Liver (tissue), 9 donors: ENCODE results near the gene VAV3. TPM values are rescaled to one million over a fixed set of nuclear protein-coding genes. Genes with fewer than 3 reads are reported as not detected.

Experiments
- DNase-seq: peaks from one replicate; pipeline ENCODE4 v3.0.0-alpha.2; 2017; ENCODE audit warnings: low spot score
- H3K27ac ChIP-seq, 2 donors: one replicate each; pipeline ENCODE4 v1.7.0; 2013; ENCODE audit warnings: inconsistent platforms in 2 of 2, low read length in 2 of 2, control low read depth in 1 of 2, low read depth in 1 of 2, mild to moderate bottlenecking in 1 of 2
- H3K27me3 ChIP-seq, 4 donors: one replicate each; pipeline versions ENCODE4 v1.6.1 to v1.7.0; 2013; ENCODE audit warnings: low read length in 3 of 4, inconsistent platforms in 1 of 4, mild to moderate bottlenecking in 1 of 4, moderate library complexity in 1 of 4; ENCODE audit not compliant: control insufficient read depth in 4 of 4, insufficient read depth in 4 of 4
- H3K36me3 ChIP-seq, 4 donors: one replicate each; pipeline versions ENCODE4 v1.6.1 to v1.7.0; 2013; ENCODE audit warnings: low read length in 3 of 4, mild to moderate bottlenecking in 3 of 4, low read depth in 1 of 4, moderate library complexity in 1 of 4; ENCODE audit not compliant: control insufficient read depth in 4 of 4, insufficient read depth in 3 of 4
- H3K4me1 ChIP-seq, 4 donors: one replicate each; pipeline versions ENCODE4 v1.6.1 to v1.7.0; 2013; ENCODE audit warnings: low read length in 3 of 4, mild to moderate bottlenecking in 3 of 4, moderate library complexity in 1 of 4; ENCODE audit not compliant: control insufficient read depth in 4 of 4, insufficient read depth in 4 of 4
- H3K4me3 ChIP-seq, 3 donors: one replicate each; pipeline versions ENCODE4 v1.6.1 to v1.7.0; 2013; ENCODE audit warnings: low read length in 3 of 3, control low read depth in 1 of 3, low read depth in 1 of 3, mild to moderate bottlenecking in 1 of 3
- H3K9ac ChIP-seq, 2 donors: one replicate each; pipeline ENCODE4 v1.7.0; 2013; ENCODE audit warnings: low read length in 2 of 2, mild to moderate bottlenecking in 2 of 2, moderate library complexity in 2 of 2, control low read depth in 1 of 2, low read depth in 1 of 2
- H3K9me3 ChIP-seq, 4 donors: one replicate each; pipeline versions ENCODE4 v1.6.1 to v1.7.0; 2013; ENCODE audit warnings: low read length in 3 of 4; ENCODE audit not compliant: control insufficient read depth in 4 of 4
- EGR1 ChIP-seq, 2 donors: IDR thresholded peaks; 2 replicates each; pipeline ENCODE4 v1.6.1; 2016 to 2018; ENCODE audit warnings: antibody characterized with exemption in 2 of 2, low read depth in 2 of 2
- FOXA1 ChIP-seq: IDR thresholded peaks from 2 replicates; pipeline ENCODE4 v1.6.1; 2016; ENCODE audit warnings: antibody characterized with exemption
- FOXA2 ChIP-seq: IDR thresholded peaks from 2 replicates; pipeline ENCODE4 v1.6.1; 2016; ENCODE audit warnings: antibody characterized with exemption
- GABPA ChIP-seq, 2 donors: IDR thresholded peaks in 1 of 2; conservative IDR thresholded peaks in 1 of 2; 2 replicates each; pipeline ENCODE4 v1.6.1; 2016; ENCODE audit warnings: antibody characterized with exemption in 2 of 2, mild to moderate bottlenecking in 1 of 2, moderate library complexity in 1 of 2
- HNF4A ChIP-seq, 2 donors: conservative IDR thresholded peaks; 2 replicates each; pipeline ENCODE4 v1.6.1; 2016; ENCODE audit warnings: antibody characterized with exemption in 2 of 2, mild to moderate bottlenecking in 2 of 2
- HNF4G ChIP-seq: IDR thresholded peaks from 2 replicates; pipeline ENCODE4 v1.6.1; 2016; ENCODE audit warnings: antibody characterized with exemption
- JUND ChIP-seq, 2 donors: IDR thresholded peaks; 2 replicates each; pipeline ENCODE4 v1.6.1; 2016; ENCODE audit warnings: antibody characterized with exemption in 2 of 2
- NR2F2 ChIP-seq: IDR thresholded peaks from 2 replicates; pipeline ENCODE4 v1.6.1; 2016; ENCODE audit warnings: antibody characterized with exemption
- RAD21 ChIP-seq, 2 donors: IDR thresholded peaks; 2 replicates each; pipeline ENCODE4 v1.6.1; 2016; ENCODE audit warnings: antibody characterized with exemption in 2 of 2, mild to moderate bottlenecking in 2 of 2
- RXRA ChIP-seq, 2 donors: IDR thresholded peaks; 2 replicates each; pipeline ENCODE4 v1.6.1; 2017 to 2018; ENCODE audit warnings: antibody characterized with exemption in 2 of 2, mild to moderate bottlenecking in 1 of 2
- SP1 ChIP-seq: IDR thresholded peaks from 2 replicates; pipeline ENCODE4 v1.6.1; 2018; ENCODE audit warnings: antibody characterized with exemption, mild to moderate bottlenecking
- TAF1 ChIP-seq: conservative IDR thresholded peaks from 2 replicates; pipeline ENCODE4 v1.6.1; 2016; ENCODE audit warnings: antibody characterized with exemption, mild to moderate bottlenecking
- YY1 ChIP-seq: IDR thresholded peaks from 2 replicates; pipeline ENCODE4 v1.6.1; 2016; ENCODE audit warnings: antibody characterized with exemption, mild to moderate bottlenecking
- WGBS: extraction: QIAGEN DNeasy Blood & Tissue Kit; methylation state at CpG from one replicate; pipeline ENCODE4 v1.1.7; 2013; 5-methylcytosine and 5-hydroxymethylcytosine counted together
- polyA plus RNA-seq, 2 donors: library from polyadenylated mRNA; stranded (reverse) in 1 of 2; unstranded in 1 of 2; fragments of 200-250 nt in 1 of 2; fragments of >200 nt in 1 of 2; fragmentation: Nextera tagmentation in 1 of 2; extraction: Ambion mirVana in 1 of 2; gene quantifications; one replicate each; pipeline versions ENCODE4 v1.2.1 to v1.2.3, GENCODE V29; 2013 to 2015
- total RNA-seq, 2 donors: library from RNA; depleted of rRNA; stranded (reverse); fragments of >200 nt; gene quantifications; one replicate each; pipeline ENCODE4 v1.2.3, GENCODE V29; 2014
- TF ChIP-seq, protein P1 (sequence below): IDR thresholded peaks from 2 replicates; pipeline ENCODE4 v1.6.1; 2016; ENCODE audit warnings: antibody characterized with exemption
- TF ChIP-seq, protein P2 (sequence below): fragments of 150-350 bp; IDR thresholded peaks from 2 replicates; pipeline ENCODE4 v1.5.1; 2017; ENCODE audit warnings: improper control_type of control experiment, low read depth, low read length; ENCODE audit not compliant: missing input control
- TF ChIP-seq, protein P3 (sequence below): IDR thresholded peaks from 2 replicates; pipeline ENCODE4 v1.6.1; 2016; ENCODE audit warnings: antibody characterized with exemption, mild to moderate bottlenecking
- TF ChIP-seq, protein P4 (sequence below): IDR thresholded peaks from 2 replicates; pipeline ENCODE4 v1.6.1; 2016; ENCODE audit warnings: antibody characterized with exemption
- TF ChIP-seq, protein P5 (sequence below): IDR thresholded peaks from 2 replicates; pipeline ENCODE4 v1.6.1; 2016; ENCODE audit warnings: antibody characterized with exemption
- donor health status: healthy.
- donor health status: healthy.
- donor health status: healthy.
- donor health status: healthy.
- donor health status: healthy.

VAV3 gene
- total and polyA plus RNA-seq, 4 donors = 0.46 to 4.8 (median 2.7) TPM

DNA sequence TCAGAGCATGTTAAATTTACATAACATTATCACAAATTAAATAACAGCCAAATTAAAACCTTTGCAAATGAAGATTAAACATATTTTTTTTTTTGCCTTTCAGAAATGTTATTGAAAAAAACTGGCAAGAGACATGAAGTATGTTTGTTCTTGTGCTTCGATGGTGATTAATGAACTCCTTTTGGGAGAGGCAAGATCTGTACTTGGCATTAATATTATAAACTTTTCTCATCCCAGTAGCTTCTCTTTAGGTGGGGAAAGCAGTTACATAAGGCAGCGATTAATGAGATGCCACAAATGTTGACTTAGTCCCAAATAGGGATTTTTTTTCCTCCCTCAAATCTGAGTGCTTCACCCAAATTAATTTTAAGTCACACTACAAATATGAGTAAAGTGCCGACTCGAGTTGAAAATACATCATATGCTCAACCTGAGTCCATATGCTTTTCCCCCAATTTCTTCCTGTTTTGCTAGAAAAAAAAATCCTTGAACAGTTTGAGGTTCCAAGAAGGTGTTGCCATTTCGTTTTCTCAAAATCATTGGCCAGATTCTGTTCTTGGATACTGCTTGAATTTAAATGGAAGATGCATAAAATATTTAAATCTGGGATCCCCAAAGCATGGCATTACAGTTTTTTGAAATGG is 294.5 kb downstream of the VAV3 start:
- WGBS = 78% methylated on average over 5 of the region's 5 CpGs
- TF ChIP-seq GABPA (IDR thresholded peaks at IDR 0.05 in 1 of 2, conservative IDR thresholded peaks at IDR 0.05 in 1 of 2) = no peak

DNA sequence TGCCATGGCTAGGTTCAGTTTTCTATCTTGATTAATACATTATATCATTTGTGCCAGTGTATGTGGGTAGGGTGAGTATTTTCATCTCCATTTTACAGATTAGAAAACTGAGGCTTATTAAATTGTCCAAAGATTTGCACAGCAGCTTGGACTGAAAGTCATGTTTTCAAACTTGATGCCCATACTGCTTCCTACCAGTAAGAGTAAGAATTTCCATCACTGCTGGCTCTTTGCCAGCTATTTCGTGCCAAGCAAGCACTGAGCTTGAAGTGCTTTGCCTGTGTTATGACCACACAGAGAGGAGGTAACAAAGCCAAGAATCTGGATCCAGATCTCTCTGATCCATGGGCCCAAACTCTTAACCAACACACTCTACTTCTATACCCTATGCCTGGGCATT is 295.0 kb downstream of the VAV3 start:
- Histone ChIP-seq H3K36me3 (no peaks in the 10 kb centered on the region), H3K9me3 (peaks cover 0 to 3% (median 0%) of the 10 kb centered on the region in 4 donors), H3K27me3 (no peaks in the 10 kb centered on the region), H3K4me1 (no peaks in the 10 kb centered on the region), H3K4me3 (no peak overlapping the region), H3K9ac (no peak overlapping the region), H3K27ac (no peak overlapping the region)
- WGBS = 48% methylated on average over 1 of the region's 1 CpG
- no peak for DNase-seq
- TF ChIP-seq JUND (IDR thresholded peaks at IDR 0.05) (no peak), HNF4G (no peak), FOXA2 (no peak), HNF4A (conservative IDR thresholded peaks at IDR 0.05) (no peak), RAD21 (IDR thresholded peaks at IDR 0.05) (no peak), SP1 (no peak), YY1 (no peak), EGR1 (IDR thresholded peaks at IDR 0.05; ENCODE audit: low read depth in 2 of 2) (no peak), FOXA1 (no peak), NR2F2 (no peak), RXRA (IDR thresholded peaks at IDR 0.05) (no peak), TAF1 (no peak), GABPA (IDR thresholded peaks at IDR 0.05 in 1 of 2, conservative IDR thresholded peaks at IDR 0.05 in 1 of 2) (no peak)
- TF ChIP-seq, protein P1, sequence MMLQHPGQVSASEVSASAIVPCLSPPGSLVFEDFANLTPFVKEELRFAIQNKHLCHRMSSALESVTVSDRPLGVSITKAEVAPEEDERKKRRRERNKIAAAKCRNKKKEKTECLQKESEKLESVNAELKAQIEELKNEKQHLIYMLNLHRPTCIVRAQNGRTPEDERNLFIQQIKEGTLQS = no peak
- TF ChIP-seq, protein P2, sequence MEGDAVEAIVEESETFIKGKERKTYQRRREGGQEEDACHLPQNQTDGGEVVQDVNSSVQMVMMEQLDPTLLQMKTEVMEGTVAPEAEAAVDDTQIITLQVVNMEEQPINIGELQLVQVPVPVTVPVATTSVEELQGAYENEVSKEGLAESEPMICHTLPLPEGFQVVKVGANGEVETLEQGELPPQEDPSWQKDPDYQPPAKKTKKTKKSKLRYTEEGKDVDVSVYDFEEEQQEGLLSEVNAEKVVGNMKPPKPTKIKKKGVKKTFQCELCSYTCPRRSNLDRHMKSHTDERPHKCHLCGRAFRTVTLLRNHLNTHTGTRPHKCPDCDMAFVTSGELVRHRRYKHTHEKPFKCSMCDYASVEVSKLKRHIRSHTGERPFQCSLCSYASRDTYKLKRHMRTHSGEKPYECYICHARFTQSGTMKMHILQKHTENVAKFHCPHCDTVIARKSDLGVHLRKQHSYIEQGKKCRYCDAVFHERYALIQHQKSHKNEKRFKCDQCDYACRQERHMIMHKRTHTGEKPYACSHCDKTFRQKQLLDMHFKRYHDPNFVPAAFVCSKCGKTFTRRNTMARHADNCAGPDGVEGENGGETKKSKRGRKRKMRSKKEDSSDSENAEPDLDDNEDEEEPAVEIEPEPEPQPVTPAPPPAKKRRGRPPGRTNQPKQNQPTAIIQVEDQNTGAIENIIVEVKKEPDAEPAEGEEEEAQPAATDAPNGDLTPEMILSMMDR = no peak
- TF ChIP-seq, protein P3, sequence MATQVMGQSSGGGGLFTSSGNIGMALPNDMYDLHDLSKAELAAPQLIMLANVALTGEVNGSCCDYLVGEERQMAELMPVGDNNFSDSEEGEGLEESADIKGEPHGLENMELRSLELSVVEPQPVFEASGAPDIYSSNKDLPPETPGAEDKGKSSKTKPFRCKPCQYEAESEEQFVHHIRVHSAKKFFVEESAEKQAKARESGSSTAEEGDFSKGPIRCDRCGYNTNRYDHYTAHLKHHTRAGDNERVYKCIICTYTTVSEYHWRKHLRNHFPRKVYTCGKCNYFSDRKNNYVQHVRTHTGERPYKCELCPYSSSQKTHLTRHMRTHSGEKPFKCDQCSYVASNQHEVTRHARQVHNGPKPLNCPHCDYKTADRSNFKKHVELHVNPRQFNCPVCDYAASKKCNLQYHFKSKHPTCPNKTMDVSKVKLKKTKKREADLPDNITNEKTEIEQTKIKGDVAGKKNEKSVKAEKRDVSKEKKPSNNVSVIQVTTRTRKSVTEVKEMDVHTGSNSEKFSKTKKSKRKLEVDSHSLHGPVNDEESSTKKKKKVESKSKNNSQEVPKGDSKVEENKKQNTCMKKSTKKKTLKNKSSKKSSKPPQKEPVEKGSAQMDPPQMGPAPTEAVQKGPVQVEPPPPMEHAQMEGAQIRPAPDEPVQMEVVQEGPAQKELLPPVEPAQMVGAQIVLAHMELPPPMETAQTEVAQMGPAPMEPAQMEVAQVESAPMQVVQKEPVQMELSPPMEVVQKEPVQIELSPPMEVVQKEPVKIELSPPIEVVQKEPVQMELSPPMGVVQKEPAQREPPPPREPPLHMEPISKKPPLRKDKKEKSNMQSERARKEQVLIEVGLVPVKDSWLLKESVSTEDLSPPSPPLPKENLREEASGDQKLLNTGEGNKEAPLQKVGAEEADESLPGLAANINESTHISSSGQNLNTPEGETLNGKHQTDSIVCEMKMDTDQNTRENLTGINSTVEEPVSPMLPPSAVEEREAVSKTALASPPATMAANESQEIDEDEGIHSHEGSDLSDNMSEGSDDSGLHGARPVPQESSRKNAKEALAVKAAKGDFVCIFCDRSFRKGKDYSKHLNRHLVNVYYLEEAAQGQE = no peak
- TF ChIP-seq, protein P4, sequence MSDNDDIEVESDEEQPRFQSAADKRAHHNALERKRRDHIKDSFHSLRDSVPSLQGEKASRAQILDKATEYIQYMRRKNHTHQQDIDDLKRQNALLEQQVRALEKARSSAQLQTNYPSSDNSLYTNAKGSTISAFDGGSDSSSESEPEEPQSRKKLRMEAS = no peak
- TF ChIP-seq, protein P5, sequence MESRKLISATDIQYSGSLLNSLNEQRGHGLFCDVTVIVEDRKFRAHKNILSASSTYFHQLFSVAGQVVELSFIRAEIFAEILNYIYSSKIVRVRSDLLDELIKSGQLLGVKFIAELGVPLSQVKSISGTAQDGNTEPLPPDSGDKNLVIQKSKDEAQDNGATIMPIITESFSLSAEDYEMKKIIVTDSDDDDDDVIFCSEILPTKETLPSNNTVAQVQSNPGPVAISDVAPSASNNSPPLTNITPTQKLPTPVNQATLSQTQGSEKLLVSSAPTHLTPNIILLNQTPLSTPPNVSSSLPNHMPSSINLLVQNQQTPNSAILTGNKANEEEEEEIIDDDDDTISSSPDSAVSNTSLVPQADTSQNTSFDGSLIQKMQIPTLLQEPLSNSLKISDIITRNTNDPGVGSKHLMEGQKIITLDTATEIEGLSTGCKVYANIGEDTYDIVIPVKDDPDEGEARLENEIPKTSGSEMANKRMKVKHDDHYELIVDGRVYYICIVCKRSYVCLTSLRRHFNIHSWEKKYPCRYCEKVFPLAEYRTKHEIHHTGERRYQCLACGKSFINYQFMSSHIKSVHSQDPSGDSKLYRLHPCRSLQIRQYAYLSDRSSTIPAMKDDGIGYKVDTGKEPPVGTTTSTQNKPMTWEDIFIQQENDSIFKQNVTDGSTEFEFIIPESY = no peak

More for the DNA sequence above, 294.5 kb downstream of the VAV3 start:
- no peaks in the 10 kb centered on the region for H3K27me3 ChIP-seq
- peaks cover 0 to 4% (median 0%) of the 10 kb centered on the region in 4 donors for H3K9me3 ChIP-seq
- no peaks in the 10 kb centered on the region for H3K36me3 ChIP-seq
- no peak overlapping the region for H3K4me3 ChIP-seq
- H3K9ac ChIP-seq = no peak overlapping the region
- H3K27ac ChIP-seq = no peak overlapping the region
- no peaks in the 10 kb centered on the region for H3K4me1 ChIP-seq
- DNase-seq = no peak
